Neural cell (in vitro differentiated cells): ENCODE measurements around the gene GSK3B. TPM values are rescaled to one million over a fixed set of nuclear protein-coding genes. Genes with fewer than 3 reads are reported as not detected.

ENCODE experiments used
- H2AFZ ChIP-seq: fragments of 200-600, 300-800 bp; sonication (generic), shearing (Covaris generic); 2 replicates; pipeline ENCODE4 v1.6.0; 2014; ENCODE audit warnings: low read depth, mild to moderate bottlenecking, antibody characterized with exemption, low read length, moderate library complexity
- H3F3A ChIP-seq: fragments of 200-600 bp; shearing (Covaris generic); 2 replicates; pipeline ENCODE4 v1.6.1; 2016; ENCODE audit warnings: mild to moderate bottlenecking, moderate library complexity, mixed read lengths, antibody characterized with exemption, low read length; ENCODE audit not compliant: insufficient read depth, poor library complexity, severe bottlenecking
- H3K27ac ChIP-seq: fragments of 200-600, 300-800 bp; sonication (generic), shearing (Covaris generic); 2 replicates; pipeline ENCODE4 v1.5.1; 2014; ENCODE audit warnings: mild to moderate bottlenecking, low read length, moderate library complexity
- H3K27me3 ChIP-seq: fragments of 300-800, 200-600 bp; sonication (generic), shearing (Covaris generic); 2 replicates; pipeline ENCODE4 v1.6.0; 2014; ENCODE audit warnings: mild to moderate bottlenecking, low read depth, low read length, moderate library complexity; ENCODE audit not compliant: insufficient read depth
- H3K36me3 ChIP-seq: fragments of 300-800, 200-600 bp; sonication (generic), shearing (Covaris generic); 2 replicates; pipeline ENCODE4 v1.5.1; 2014; ENCODE audit warnings: mild to moderate bottlenecking, antibody characterized with exemption, low read length, moderate library complexity; ENCODE audit not compliant: insufficient read depth
- H3K4me2 ChIP-seq: fragments of 300-800, 200-600 bp; sonication (generic), shearing (Covaris generic); 2 replicates; pipeline ENCODE4 v1.6.0; 2014; ENCODE audit warnings: mild to moderate bottlenecking, low read length
- H3K4me3 ChIP-seq: fragments of 300-800, 200-600 bp; sonication (generic), shearing (Covaris generic); 2 replicates; pipeline ENCODE4 v1.5.1; 2014; ENCODE audit warnings: mild to moderate bottlenecking, low read length, moderate library complexity
- H3K79me2 ChIP-seq: fragments of 200-600 bp; shearing (Covaris generic); replicated peaks from 2 replicates; pipeline ENCODE4 v1.6.0; 2014; ENCODE audit warnings: mild to moderate bottlenecking, low read length, moderate library complexity; ENCODE audit not compliant: insufficient read depth
- H3K9ac ChIP-seq: fragments of 300-800, 200-600 bp; sonication (generic), shearing (Covaris generic); 2 replicates; pipeline ENCODE4 v1.6.1; 2016; ENCODE audit warnings: mild to moderate bottlenecking, low read length, mixed read lengths
- H3K9me2 ChIP-seq: fragments of 200-600 bp; shearing (Covaris generic); 2 replicates; pipeline ENCODE4 v1.6.1; 2016; ENCODE audit warnings: mild to moderate bottlenecking, low read length, mixed read lengths; ENCODE audit not compliant: insufficient read depth
- H3K9me3 ChIP-seq: fragments of 200-600, 300-800 bp; sonication (generic), shearing (Covaris generic); 2 replicates; pipeline ENCODE4 v1.6.1; 2016; ENCODE audit warnings: mild to moderate bottlenecking, mixed run types, low read length, moderate library complexity, mixed read lengths
- H4K20me1 ChIP-seq: fragments of 200-600 bp; shearing (Covaris generic); 2 replicates; pipeline ENCODE4 v1.6.1; 2016; ENCODE audit warnings: mild to moderate bottlenecking, mixed run types; ENCODE audit not compliant: insufficient read depth
- CTCF ChIP-seq: fragments of 450-650 bp; IDR thresholded peaks from 2 replicates; pipeline ENCODE4 v1.5.1; 2014; ENCODE audit warnings: antibody characterized with exemption, mild to moderate bottlenecking, moderate library complexity; ENCODE audit not compliant: poor library complexity, severe bottlenecking
- EP300 ChIP-seq: fragments of 450-650 bp; conservative IDR thresholded peaks from 2 replicates; pipeline ENCODE4 v1.6.1; 2014; ENCODE audit warnings: antibody characterized with exemption, mild to moderate bottlenecking, moderate library complexity; ENCODE audit not compliant: poor library complexity, severe bottlenecking
- EZH2 ChIP-seq: fragments of 200-600, 300-800 bp; shearing (Covaris generic), sonication (generic); IDR thresholded peaks from 2 replicates; pipeline ENCODE4 v1.6.1; 2014; ENCODE audit warnings: antibody characterized with exemption, low read length, borderline replicate concordance, mild to moderate bottlenecking; ENCODE audit not compliant: insufficient read depth, poor library complexity, severe bottlenecking
- MXI1 ChIP-seq: fragments of 450-650 bp; conservative IDR thresholded peaks from 2 replicates; pipeline ENCODE4 v1.6.1; 2014; ENCODE audit warnings: antibody characterized with exemption, mild to moderate bottlenecking; ENCODE audit not compliant: poor library complexity, severe bottlenecking
- POLR2AphosphoS5 ChIP-seq: IDR thresholded peaks from 2 replicates; pipeline ENCODE4 v1.6.1; 2012
- RAD21 ChIP-seq: fragments of 450-650 bp; conservative IDR thresholded peaks from 2 replicates; pipeline ENCODE4 v1.6.1; 2014; ENCODE audit warnings: antibody characterized with exemption, mild to moderate bottlenecking, moderate library complexity
- REST ChIP-seq: IDR thresholded peaks from 2 replicates; pipeline ENCODE4 v1.6.1; 2012; ENCODE audit warnings: borderline replicate concordance
- SMC3 ChIP-seq: fragments of 450-650 bp; conservative IDR thresholded peaks from 2 replicates; pipeline ENCODE4 v1.6.1; 2014; ENCODE audit warnings: antibody characterized with exemption, mild to moderate bottlenecking, moderate library complexity; ENCODE audit not compliant: poor library complexity
- TAF1 ChIP-seq: IDR thresholded peaks from 2 replicates; pipeline ENCODE4 v1.6.1; 2012; ENCODE audit warnings: low read depth
- polyA plus RNA-seq: library from polyadenylated mRNA; depleted of rRNA; stranded (reverse); fragments of >200 nt; gene quantifications from 2 replicates; pipeline ENCODE4 v1.2.3, GENCODE V29; 2014
- small RNA-seq, 3 experiments: library from RNA; depleted of rRNA; stranded (forward); fragments of <200 nt; gene quantifications; one replicate each; pipeline ENCODE3, GENCODE V24; 2012

GSK3B gene
- polyA plus RNA-seq, 1 donor from 2014 or later = 48.5 TPM

DNA sequence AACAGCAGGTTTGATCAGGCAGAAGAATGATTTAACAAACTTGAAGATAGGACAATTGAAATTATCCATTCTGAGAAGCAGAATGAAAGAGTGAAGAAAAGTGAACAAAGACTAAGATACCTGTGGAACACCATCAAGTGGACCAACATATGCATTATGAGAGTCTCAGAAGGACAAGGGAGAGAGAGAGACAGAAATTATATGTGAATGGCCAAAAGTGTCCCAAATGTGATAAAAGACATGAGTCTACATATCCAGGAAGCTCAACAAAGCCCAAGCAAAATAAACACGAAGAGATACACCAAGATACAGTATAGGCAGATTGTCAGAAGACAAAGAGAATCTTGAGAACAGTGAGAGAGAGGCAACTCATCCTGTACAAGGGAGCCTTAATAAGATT lies 317.9 kb downstream of the GSK3B start:
- Histone ChIP-seq H3K79me2 (no peaks in the 10 kb centered on the region), H3K9ac (no peak overlapping the region), H4K20me1 (no peaks in the 10 kb centered on the region), H3K9me2 (no peaks in the 10 kb centered on the region), H3K27ac (no peak overlapping the region), H2AFZ (no peak overlapping the region), H3K4me2 (no peak overlapping the region), H3F3A (no peaks in the 10 kb centered on the region), H3K36me3 (no peaks in the 10 kb centered on the region), H3K9me3 (peaks cover 3% of the 10 kb centered on the region), H3K27me3 (no peaks in the 10 kb centered on the region), H3K4me3 (no peak overlapping the region)
- no peak for TF ChIP-seq CTCF
- no peak for TF ChIP-seq POLR2AphosphoS5
- TF ChIP-seq RAD21 = no peak
- no peak for TF ChIP-seq EP300
- no peak for TF ChIP-seq MXI1
- TF ChIP-seq EZH2 = no peak
- TF ChIP-seq SMC3 = no peak
- no peak for TF ChIP-seq REST
- no peak for TF ChIP-seq TAF1

GRCh38 chr3:119774444-119774843 lies 319.8 kb downstream of the GSK3B start:
- H3K9me3 ChIP-seq = peaks cover 3% of the 10 kb centered on the region
- no peak overlapping the region for H3K4me2 ChIP-seq
- no peaks in the 10 kb centered on the region for H3K9me2 ChIP-seq
- H3K36me3 ChIP-seq = no peaks in the 10 kb centered on the region
- H3K27me3 ChIP-seq = no peaks in the 10 kb centered on the region
- H4K20me1 ChIP-seq = no peaks in the 10 kb centered on the region
- no peak overlapping the region for H3K27ac ChIP-seq
- no peak for TF ChIP-seq MXI1
- no peak for TF ChIP-seq SMC3
- no peak for TF ChIP-seq RAD21
- no peak for TF ChIP-seq TAF1
- TF ChIP-seq REST = no peak
- H2AFZ ChIP-seq = no peak overlapping the region
- no peaks in the 10 kb centered on the region for H3K79me2 ChIP-seq
- H3K9ac ChIP-seq = no peak overlapping the region
- no peaks in the 10 kb centered on the region for H3F3A ChIP-seq
- H3K4me3 ChIP-seq = no peak overlapping the region

Small RNA genes lying within 50 kb of the gene (small RNA-seq; reads per million reads assigned to genes)
- 0 reads per million in 3 experiments for gene RN7SL397P
- gene RN7SL762P = 0 reads per million in 3 experiments

Other genes with a start within 250 kb of the GSK3B start
- gene GPR156, start 190.8 kb upstream of the GSK3B start, polyA plus RNA-seq = 0.18 and 0.22 TPM in 2 replicates